Esophagus squamous epithelium (tissue), 4 donors: ENCODE results near the gene AP3B1.

Source experiments
- CTCF ChIP-seq, 6 experiments: fragments of 450-650 bp in 4 of 6; fragments of 200-600 bp in 2 of 6; sonication (generic) in 2 of 6; IDR thresholded peaks; one replicate each; pipeline ENCODE4 v1.5.1; 2016 to 2019; ENCODE audit warnings: antibody characterized with exemption in 6 of 6, mild to moderate bottlenecking in 4 of 6, moderate library complexity in 4 of 6
- POLR2A ChIP-seq, 4 donors: fragments of 450-650 bp; IDR thresholded peaks; one replicate each; pipeline ENCODE4 v1.6.1; 2017; ENCODE audit warnings: antibody characterized with exemption in 4 of 4, mild to moderate bottlenecking in 4 of 4, moderate library complexity in 3 of 4

DNA sequence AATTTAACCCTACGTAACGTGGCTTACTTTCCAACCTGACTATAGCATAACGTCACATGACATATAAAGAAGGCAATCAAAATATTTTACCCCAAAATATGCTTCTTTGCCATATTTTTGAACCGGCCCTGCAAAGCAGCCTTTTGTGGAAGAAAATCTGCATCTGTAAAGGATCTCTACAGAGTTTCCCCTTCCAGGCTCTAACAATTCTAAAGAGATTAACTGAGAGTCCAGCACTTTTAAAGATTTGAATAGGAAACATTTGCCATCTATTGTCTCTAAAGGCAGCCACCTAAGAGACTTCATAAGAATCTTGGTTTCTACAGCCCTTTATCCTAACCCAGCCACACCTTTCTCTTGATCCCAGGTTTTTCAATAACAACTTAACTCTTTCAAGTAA is 22.7 kb downstream of the AP3B1 start:
- TF ChIP-seq CTCF (IDR thresholded peaks at IDR 0.05) (no peak), POLR2A (IDR thresholded peaks at IDR 0.05) (no peak)
